IPS-15b (cell line): ENCODE data around the gene SFXN3.
A peak's percentile ranks its signal among the peaks of the same experiment; 100 is the strongest.
"Not testable (repeated sequence)": the region's sequence is repeated elsewhere in the genome, so short reads cannot be mapped to it uniquely, and the experiment has no call there.

Source experiments
- H3K27me3 ChIP-seq: one replicate; pipeline ENCODE4 v1.6.1; 2013; ENCODE audit warnings: low read length; ENCODE audit not compliant: control insufficient read depth, insufficient read depth
- H3K36me3 ChIP-seq: one replicate; pipeline ENCODE4 v1.6.1; 2013; ENCODE audit warnings: low read length; ENCODE audit not compliant: control insufficient read depth, insufficient read depth
- H3K4me1 ChIP-seq: one replicate; pipeline ENCODE4 v1.6.1; 2013; ENCODE audit warnings: mild to moderate bottlenecking, low read length; ENCODE audit not compliant: control insufficient read depth, insufficient read depth
- H3K4me3 ChIP-seq: one replicate; pipeline ENCODE4 v1.5.1; 2013; ENCODE audit warnings: low read depth, low read length
- H3K9ac ChIP-seq: one replicate; pipeline ENCODE4 v1.6.1; 2013; ENCODE audit warnings: low read depth, mild to moderate bottlenecking, low read length
- H3K9me3 ChIP-seq: one replicate; pipeline ENCODE4 v1.6.1; 2013; ENCODE audit warnings: mild to moderate bottlenecking, low read length; ENCODE audit not compliant: control insufficient read depth, insufficient read depth

SFXN3 gene

DNA sequence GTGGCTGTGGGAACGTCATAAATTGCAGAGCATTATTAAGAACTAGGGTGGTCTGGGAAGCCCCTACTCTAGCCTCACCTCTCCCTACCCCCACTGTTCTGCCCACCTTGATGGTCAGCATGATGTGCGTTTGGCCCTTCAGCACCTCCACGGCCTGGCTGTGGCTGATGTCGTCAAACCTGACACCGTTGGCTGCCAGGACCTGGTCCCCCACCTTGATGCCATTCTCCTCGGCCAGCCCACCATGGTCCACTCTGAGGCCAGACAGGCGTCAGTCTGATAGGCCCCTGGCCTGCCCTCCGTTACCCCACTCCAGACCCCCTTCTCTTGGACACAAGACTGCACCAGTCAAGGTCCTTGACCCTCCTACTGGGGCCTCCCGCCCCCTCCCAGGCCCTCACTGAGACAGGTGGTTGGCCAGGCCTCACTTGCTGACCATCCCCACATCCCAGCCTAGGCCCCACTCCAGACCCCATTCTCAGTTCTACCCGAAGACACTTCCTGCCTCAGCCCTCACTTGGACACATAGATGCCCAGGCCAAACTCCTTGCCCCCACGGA lies 9.3 kb upstream of the SFXN3 start:
- Histone ChIP-seq H3K9me3 (no peaks in the 10 kb centered on the region), H3K9ac (no peak overlapping the region), H3K36me3 (peaks cover 2% of the 10 kb centered on the region), H3K4me1 (no peaks in the 10 kb centered on the region), H3K27me3 (peaks cover 35% of the 10 kb centered on the region), H3K4me3 (no peak overlapping the region)

DNA sequence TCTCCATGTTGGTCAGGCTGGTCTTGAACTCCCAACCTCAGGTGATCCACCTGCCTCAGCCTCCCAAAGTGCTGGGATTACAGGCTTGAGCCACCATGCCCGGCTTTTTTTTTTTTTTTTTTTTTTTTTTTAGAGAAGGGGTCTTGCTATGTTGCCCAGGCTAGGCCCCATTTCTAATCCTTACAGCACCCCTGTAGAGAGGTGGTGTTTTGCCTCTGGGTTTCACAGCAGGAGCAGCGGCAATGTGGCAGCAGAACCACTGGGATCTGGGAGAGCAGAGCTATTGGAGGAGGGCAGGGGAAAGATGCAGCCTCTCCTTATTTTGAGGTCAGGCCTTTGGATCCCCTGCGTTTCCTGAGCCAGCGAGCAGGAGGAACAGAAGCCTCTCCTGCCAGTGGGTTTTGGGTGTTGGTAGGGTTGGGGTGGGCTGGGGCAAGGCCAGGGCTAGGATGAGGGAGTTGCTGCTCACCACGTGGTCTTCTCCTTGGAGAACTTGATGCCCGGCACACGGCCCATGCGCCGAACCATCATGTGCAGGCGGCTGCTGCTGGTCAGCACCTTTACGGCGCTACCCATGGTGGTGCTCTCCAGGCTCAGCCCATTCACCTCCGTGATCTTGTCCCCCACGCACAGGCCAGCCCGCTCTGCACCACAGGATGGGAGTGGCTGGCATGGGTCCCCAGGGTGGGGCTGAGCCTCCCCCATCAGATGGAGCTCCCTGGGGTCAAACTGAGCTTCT lies 7.9 kb upstream of the SFXN3 start:
- H3K4me3 ChIP-seq = no peak overlapping the region
- peaks cover 2% of the 10 kb centered on the region for H3K4me1 ChIP-seq
- no peak overlapping the region for H3K9ac ChIP-seq
- peaks cover 2% of the 10 kb centered on the region for H3K36me3 ChIP-seq
- peaks cover 24% of the 10 kb centered on the region for H3K27me3 ChIP-seq
- no peaks in the 10 kb centered on the region for H3K9me3 ChIP-seq

DNA sequence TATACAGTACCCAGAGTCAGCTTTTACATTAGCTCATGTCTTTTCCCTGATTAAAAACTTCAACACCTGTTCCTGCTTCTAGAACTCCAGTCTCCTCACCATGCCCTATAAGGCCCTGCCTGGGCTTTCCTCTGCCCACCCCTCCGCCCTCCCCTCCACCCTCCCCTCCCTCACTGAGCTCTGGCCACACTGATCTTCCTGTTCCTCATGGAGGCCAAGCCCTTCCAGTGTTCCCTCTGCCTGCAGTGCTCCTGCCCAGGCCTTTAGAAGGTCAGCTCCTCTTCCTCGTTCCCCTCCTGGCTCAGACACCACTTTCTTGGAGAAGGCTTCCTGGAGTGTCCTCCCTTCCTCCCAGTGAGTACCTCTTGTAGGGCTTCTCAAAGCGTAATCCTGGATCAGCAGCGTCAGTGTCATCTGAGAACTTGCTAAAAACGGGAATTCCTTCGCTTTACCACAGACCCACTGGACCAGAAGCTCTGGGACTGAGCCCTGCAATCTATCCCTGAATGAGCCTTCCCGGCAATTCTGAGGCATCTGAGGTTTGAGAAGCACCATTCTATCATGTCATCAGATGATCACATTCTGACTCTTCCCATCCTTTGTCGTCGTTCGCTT lies 3.8 kb upstream of the SFXN3 start:
- no peaks in the 10 kb centered on the region for H3K9me3 ChIP-seq
- peaks cover 20% of the 10 kb centered on the region for H3K27me3 ChIP-seq
- H3K36me3 ChIP-seq = no peaks in the 10 kb centered on the region
- no peak overlapping the region for H3K9ac ChIP-seq
- H3K4me3 ChIP-seq = no peak overlapping the region
- peaks cover 11% of the 10 kb centered on the region for H3K4me1 ChIP-seq

DNA sequence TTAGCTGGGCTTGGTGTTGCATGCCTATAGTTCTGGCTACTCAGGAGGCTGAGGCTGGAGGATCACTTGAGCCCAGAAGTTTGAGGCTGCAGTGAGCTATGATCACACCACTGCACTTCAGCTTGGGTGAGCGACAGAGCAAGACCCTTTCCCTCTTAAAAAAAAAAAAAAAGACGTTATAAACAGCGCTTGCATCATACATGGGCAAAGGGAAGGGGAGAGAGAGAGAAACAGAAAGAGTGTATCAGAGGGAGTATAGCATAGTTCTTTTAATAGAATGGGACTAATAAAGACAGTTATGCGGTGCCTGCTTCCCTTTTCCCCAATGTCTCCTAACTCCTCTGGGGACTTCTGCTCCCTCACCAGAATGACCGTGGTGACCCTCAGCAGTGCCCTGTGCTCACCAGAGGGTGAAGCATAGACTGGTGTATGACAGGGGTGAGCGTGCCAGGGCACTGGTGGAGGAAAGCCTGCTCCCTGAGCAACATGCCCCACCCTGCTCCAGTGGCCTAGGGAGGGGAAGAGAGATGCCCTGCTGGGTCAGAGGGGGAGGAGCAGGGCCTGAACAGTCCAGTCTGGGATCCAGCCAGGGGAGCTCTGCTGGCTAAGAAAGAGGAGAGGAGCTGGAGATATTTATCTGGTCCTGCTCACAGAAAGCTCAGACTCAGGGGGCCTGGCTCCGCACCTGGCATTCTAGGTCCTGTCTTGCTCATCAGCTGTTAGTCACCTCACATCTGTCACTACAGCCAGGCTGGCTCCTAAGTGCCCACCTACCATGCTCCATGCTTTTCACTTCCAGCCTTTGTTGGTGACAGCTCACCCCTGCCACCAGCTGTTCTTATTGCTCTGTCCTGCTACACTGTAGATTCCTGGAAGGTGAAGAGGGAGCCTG lies 2.3 kb upstream of the SFXN3 start:
- Histone ChIP-seq H3K9me3 (no peaks in the 10 kb centered on the region), H3K4me3 (no peak overlapping the region), H3K36me3 (no peaks in the 10 kb centered on the region), H3K4me1 (peaks cover 16% of the 10 kb centered on the region), H3K9ac (no peak overlapping the region), H3K27me3 (peaks cover 33% of the 10 kb centered on the region)

DNA sequence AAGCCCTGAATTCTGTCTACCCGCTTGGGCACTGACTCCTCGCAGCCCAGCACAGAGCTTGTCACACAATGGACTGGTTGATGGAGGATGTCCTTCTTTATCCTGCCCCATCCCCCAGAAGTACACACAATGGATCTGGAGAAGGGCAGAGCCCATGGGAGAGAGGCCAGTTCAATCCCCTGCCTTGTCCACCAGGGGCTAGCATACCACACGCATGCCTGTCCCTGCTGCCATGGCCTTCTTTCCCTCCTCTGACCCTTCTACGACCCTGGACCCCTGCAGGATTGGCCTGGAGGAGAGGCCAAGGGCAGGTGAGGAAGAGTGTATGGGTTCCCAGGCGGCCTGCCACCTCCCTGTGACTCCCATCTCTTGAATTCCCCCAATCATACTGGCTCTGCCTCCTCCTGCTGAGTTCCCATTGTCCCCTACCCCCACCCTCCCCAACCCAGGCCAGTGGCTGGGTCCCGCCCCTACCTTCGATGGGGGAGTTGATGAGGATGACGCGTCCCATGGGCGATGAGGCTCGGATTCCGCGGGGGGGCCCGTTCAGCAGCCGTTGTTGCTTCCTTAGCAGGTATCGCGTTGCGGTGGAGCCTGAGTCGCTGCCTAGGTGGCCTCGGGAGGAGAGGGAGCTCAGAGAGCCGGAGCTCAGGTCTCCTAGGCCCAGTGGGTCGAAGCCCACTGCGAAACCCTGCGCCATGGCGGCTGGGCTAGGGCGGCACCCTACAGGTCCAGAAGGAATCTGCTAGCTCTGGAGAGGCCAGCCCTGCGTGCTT lies 1.3 kb upstream of the SFXN3 start:
- Histone ChIP-seq H3K9me3 (no peaks in the 10 kb centered on the region), H3K9ac (no peak overlapping the region), H3K36me3 (no peaks in the 10 kb centered on the region), H3K4me3 (peak overlapping the region; percentile 41), H3K27me3 (peaks cover 39% of the 10 kb centered on the region), H3K4me1 (peaks cover 16% of the 10 kb centered on the region)

DNA sequence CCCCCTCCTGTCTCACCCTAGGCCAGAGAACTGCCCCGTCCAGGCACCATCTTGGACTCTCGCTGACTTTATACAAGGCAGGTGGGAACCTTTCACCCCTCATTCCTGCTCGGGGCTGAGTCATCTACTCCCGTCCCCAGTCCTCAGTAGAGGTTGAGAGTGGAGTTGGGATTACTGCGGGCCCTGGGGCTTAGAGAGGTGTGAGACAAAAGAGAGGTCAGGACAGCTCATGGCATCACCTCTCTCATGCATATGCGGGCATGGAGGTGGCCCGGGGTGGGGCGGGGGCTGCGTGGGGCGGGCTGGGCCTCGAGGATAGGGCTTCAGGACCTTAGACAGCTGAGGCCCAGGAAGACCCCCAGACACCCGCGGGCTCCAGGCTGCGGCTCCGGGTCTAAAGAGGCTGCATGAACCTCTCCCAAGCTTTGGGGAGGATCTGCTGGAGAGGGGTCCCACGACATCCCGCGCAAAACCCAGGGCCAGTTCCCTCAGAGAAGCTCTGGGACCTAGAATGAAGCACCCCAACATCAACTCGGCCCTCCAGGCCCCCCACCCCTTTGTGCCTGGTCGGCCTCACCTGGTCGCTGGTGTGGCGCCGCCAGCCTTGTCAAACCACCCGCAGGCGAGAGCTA lies 422 bp upstream of the SFXN3 start:
- no peaks in the 10 kb centered on the region for H3K36me3 ChIP-seq
- H3K27me3 ChIP-seq = peaks cover 42% of the 10 kb centered on the region
- H3K4me3 ChIP-seq = peak overlapping the region; percentile 82
- H3K9me3 ChIP-seq = no peaks in the 10 kb centered on the region
- peaks cover 16% of the 10 kb centered on the region for H3K4me1 ChIP-seq
- no peak overlapping the region for H3K9ac ChIP-seq

DNA sequence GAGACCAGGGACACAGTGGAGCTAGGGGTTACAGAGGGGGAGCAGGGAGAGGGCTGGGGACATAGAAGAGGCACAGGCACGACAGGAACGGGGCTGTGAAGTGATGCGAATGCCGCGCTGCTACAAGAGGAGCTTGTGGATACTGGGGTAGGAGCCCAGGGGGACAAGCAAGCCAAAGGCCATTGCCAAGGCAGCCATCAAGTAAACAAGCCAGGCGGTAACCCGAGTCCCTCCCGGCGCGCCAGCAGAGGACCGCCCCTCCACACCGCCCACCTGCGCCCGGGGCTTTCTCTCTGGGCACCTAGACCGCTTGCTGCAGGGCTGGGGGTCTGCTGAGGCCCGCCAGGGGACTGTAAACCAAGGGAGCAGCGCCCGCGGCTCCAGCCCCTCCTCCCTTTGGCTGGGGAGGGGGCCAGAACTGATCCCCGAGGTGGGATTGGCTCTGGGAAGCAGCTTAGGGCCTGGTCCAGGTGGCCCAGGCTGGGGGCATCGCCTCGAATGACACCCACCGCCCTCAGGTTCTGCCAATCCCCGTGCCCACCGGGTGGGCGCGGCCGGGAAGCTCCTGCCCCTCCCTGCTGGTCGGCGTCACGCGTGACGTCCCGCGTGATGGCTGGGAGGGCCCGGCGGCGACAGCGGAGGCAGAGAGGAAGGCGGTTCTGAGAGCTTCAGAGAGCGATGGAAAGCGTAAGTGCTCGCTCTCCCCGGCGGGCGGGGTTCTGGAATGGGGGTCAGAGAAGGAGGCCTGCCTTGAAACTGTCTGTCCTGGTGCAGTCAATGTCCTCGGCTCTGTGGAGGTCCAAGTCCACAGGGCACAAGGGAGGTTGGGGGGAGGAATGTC lies 982 bp downstream of the SFXN3 start:
- Histone ChIP-seq H3K36me3 (no peaks in the 10 kb centered on the region), H3K27me3 (peaks cover 46% of the 10 kb centered on the region), H3K9me3 (no peaks in the 10 kb centered on the region), H3K9ac (no peak overlapping the region), H3K4me3 (peak overlapping the region; percentile 82), H3K4me1 (peaks cover 16% of the 10 kb centered on the region)

DNA sequence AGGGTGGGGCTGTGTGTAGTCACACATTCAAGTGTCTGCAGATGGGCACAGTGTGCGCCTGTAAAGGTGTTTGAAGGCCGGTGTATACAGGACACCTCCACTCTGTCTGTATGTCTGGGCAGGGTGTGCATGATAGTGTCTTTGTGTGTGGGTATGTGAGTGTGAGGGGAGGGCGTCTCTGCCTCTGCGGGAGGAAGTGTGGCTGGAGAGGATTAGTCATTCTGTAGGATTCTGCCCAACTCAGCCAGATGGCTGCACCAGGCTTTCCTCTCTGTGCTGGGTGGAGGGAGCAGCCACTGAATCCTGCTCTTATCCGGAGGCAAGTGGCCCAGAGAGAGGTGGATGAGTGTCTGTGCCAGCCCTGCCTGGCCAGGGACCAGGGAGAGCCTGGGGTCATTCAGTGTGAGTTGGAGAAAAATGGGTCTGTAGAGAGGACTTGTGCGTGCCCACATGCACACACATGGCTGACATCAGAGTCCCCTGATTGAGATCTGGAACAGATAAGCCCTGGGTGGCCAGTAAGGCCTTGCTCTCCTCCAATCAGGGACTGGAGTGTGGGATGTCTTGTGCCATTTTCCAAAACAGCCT lies 1.7 kb downstream of the SFXN3 start:
- Histone ChIP-seq H3K9me3 (no peaks in the 10 kb centered on the region), H3K27me3 (peaks cover 43% of the 10 kb centered on the region), H3K4me1 (peaks cover 14% of the 10 kb centered on the region), H3K9ac (no peak overlapping the region), H3K4me3 (peak overlapping the region; percentile 82), H3K36me3 (no peaks in the 10 kb centered on the region)

DNA sequence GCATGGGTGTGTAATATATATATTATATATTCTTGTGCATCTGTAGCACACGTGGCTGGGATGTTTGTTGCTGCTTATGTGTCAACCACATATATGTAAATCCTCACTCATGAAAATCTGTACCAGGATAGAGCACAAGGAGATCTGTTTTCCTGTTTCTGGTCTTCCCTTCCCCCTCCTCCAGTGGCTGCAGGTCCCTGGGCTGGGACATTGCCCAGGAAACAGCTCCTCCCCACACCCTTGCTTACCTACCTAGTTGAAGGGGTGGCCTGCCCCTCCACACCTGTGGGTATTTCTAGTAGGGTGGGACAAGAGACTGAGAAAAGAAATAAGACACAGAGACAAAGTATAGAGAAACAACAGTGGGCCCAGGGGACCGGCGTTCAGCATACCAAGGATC lies 2.2 kb downstream of the SFXN3 start:
- H3K4me3 ChIP-seq = no peak overlapping the region
- H3K4me1 ChIP-seq = peaks cover 14% of the 10 kb centered on the region
- H3K9me3 ChIP-seq = no peaks in the 10 kb centered on the region
- H3K36me3 ChIP-seq = no peaks in the 10 kb centered on the region
- H3K27me3 ChIP-seq = peaks cover 43% of the 10 kb centered on the region
- no peak overlapping the region for H3K9ac ChIP-seq

GRCh38 chr10:101034404-101034803 lies 3.4 kb downstream of the SFXN3 start:
- not testable (repeated sequence) for H3K9me3 ChIP-seq, H3K36me3 ChIP-seq, H3K9ac ChIP-seq, H3K4me3 ChIP-seq
- peaks cover 12% of the 10 kb centered on the region for H3K4me1 ChIP-seq
- H3K27me3 ChIP-seq = peaks cover 47% of the 10 kb centered on the region
